Skeletal muscle tissue (tissue), 4 donors: ENCODE data around the gene MMP17. TPM values are rescaled to one million over a fixed set of nuclear protein-coding genes. Genes with fewer than 3 reads are reported as not detected.

Experiments used
- H3K27ac ChIP-seq: one replicate; pipeline ENCODE4 v1.7.0; 2013; ENCODE audit warnings: mild to moderate bottlenecking, low read depth, low read length, inconsistent platforms
- H3K27me3 ChIP-seq, 3 donors: one replicate each; pipeline ENCODE4 v1.7.0; 2013; ENCODE audit warnings: low read length in 3 of 3; ENCODE audit not compliant: control insufficient read depth in 3 of 3, insufficient read depth in 3 of 3
- H3K36me3 ChIP-seq, 3 donors: one replicate each; pipeline ENCODE4 v1.7.0; 2013; ENCODE audit warnings: low read length in 3 of 3; ENCODE audit not compliant: control insufficient read depth in 3 of 3, insufficient read depth in 3 of 3
- H3K4me1 ChIP-seq, 3 donors: one replicate each; pipeline ENCODE4 v1.7.0; 2013; ENCODE audit warnings: low read length in 3 of 3, mild to moderate bottlenecking in 3 of 3; ENCODE audit not compliant: control insufficient read depth in 3 of 3, insufficient read depth in 3 of 3
- H3K4me3 ChIP-seq, 3 donors: one replicate each; pipeline ENCODE4 v1.7.0; 2013; ENCODE audit warnings: low read length in 3 of 3
- H3K9ac ChIP-seq, 3 donors: one replicate each; pipeline ENCODE4 v1.7.0; 2013; ENCODE audit warnings: low read length in 3 of 3, mild to moderate bottlenecking in 3 of 3, moderate library complexity in 2 of 3, low read depth in 1 of 3
- H3K9me3 ChIP-seq, 3 donors: one replicate each; pipeline ENCODE4 v1.7.0; 2013; ENCODE audit warnings: low read length in 3 of 3; ENCODE audit not compliant: control insufficient read depth in 3 of 3
- total RNA-seq: library from RNA; depleted of rRNA; stranded (reverse); fragments of >200 nt; gene quantifications from one replicate; pipeline ENCODE4 v1.2.3, GENCODE V29; 2014
- donor health status: Osteomylitis.

The MMP17 gene
- total RNA-seq, 1 donor from 2014 or later, result 6.3 TPM

DNA sequence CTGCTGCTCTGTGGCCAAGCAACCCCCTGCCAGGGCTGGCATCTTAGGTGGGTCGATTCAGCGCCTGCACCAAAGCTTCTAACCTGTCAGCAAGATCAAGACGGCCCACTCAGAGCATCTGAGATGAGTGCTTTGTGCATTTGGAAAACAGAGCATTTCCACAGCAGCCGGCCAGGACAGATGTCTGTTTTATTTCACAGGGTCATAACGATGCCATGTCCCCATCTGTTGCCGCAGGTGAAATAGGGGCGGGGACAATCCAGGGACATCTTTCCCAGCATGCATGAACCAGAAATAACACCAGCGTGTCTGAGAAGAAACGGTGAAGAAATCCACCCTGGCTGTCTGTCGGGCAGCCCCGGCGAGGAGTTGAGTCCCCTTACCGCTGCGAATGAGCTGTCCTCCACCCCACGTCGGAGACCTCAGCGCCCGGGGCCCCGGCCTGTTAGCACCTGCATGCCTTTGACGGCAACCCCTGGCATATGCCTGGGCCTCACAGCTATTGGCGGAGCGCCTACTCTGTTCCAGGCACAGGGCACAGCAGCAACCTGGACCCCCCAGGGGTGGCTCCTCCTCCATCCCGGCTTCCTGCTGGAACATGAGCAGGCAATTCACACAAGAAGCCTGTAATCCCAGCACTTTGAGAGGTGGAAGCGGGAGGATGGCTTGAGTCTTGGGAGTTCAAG, 35.7 kb downstream of the MMP17 start:
- no peak overlapping the region for H3K9ac ChIP-seq
- H3K9me3 ChIP-seq, result no peaks in the 10 kb centered on the region
- no peaks in the 10 kb centered on the region for H3K36me3 ChIP-seq
- H3K4me1 ChIP-seq, result no peaks in the 10 kb centered on the region
- no peak overlapping the region for H3K4me3 ChIP-seq
- H3K27ac ChIP-seq, result no peak overlapping the region
- peaks cover 0 to 11% (median 2%) of the 10 kb centered on the region in 3 donors for H3K27me3 ChIP-seq

DNA sequence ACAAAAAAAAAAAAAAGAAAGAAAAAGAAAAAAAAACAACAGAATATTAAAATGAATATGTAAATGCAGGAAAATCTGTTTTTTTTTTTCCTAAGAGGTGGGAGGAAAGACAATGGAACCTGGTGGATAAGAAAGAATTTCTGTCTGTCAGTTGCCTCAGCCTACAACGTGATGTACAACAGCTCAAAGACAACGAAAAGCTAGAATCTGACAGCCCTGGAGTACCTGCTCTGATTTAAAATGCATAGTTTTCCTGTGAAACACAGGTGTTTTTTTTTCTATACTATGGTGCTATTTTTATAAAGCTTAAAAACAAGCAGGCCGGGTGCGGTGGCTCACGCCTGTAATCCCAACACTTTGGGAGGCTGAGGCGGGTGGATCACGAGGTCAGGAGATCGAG, 36.3 kb downstream of the MMP17 start:
- Histone ChIP-seq H3K4me3 (no peak overlapping the region), H3K27ac (no peak overlapping the region), H3K4me1 (no peaks in the 10 kb centered on the region), H3K27me3 (peaks cover 0 to 11% (median 2%) of the 10 kb centered on the region in 3 donors), H3K9ac (no peak overlapping the region), H3K36me3 (no peaks in the 10 kb centered on the region), H3K9me3 (no peaks in the 10 kb centered on the region)

DNA sequence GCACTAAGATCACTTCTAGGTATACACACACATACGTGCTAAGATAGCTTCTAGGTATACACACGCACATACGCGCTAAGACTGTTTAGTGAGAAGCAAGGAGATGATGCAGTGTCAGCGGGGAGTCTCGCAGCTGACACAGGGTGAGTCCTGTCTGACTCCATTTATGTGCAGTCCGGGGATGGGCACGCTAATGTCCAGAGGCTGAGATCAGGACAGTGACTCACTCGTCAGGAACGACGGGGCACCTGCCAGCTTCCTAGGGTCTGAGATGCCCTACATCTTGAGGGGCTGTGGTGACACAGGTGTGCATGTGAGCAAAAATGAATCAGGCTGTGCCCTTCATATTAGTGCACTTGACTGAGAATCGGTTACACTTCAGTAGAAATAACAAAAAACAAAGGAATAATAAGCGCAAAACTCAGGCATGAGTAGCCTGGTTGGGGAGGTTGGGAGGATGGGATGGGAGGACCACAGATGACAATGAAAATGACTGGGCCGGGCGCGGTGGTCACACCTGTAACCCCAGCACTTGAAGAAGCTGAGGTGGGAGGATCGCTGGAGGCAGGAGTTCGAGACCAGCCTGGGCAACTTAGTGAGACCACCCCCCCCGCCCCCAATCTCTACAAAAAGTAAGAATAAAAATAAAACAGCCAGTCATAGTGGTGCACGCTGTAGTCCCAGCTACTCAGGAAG, 37.1 kb downstream of the MMP17 start:
- H3K4me3 ChIP-seq, result no peak overlapping the region
- H3K27ac ChIP-seq, result no peak overlapping the region
- H3K36me3 ChIP-seq, result no peaks in the 10 kb centered on the region
- H3K9me3 ChIP-seq, result no peaks in the 10 kb centered on the region
- peaks cover 0 to 11% (median 2%) of the 10 kb centered on the region in 3 donors for H3K27me3 ChIP-seq
- H3K9ac ChIP-seq, result no peak overlapping the region
- H3K4me1 ChIP-seq, result no peaks in the 10 kb centered on the region

DNA sequence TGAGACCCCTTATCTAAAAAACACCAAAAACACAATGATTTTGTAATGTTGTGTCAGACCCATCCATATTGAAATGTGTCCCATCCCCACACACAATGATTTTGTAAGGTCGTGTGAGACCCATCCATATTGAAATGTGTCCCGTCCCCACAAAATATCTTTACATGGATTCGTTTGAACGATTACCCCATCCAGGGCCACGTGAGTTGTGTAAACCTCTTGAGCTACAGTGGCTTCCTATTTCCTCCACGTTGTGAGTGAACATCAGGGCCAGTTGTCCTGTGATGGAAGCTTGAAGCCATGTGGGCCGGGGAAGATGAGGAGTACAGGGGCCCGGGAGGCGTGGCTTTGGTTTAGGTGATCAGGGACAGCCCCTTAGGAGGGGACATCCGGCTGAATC, 39.3 kb downstream of the MMP17 start:
- H3K9me3 ChIP-seq, result no peaks in the 10 kb centered on the region
- H3K27me3 ChIP-seq, result peaks cover 0 to 12% (median 0%) of the 10 kb centered on the region in 3 donors
- H3K36me3 ChIP-seq, result no peaks in the 10 kb centered on the region
- no peaks in the 10 kb centered on the region for H3K4me1 ChIP-seq
- no peak overlapping the region for H3K27ac ChIP-seq
- H3K9ac ChIP-seq, result no peak overlapping the region
- no peak overlapping the region for H3K4me3 ChIP-seq

DNA sequence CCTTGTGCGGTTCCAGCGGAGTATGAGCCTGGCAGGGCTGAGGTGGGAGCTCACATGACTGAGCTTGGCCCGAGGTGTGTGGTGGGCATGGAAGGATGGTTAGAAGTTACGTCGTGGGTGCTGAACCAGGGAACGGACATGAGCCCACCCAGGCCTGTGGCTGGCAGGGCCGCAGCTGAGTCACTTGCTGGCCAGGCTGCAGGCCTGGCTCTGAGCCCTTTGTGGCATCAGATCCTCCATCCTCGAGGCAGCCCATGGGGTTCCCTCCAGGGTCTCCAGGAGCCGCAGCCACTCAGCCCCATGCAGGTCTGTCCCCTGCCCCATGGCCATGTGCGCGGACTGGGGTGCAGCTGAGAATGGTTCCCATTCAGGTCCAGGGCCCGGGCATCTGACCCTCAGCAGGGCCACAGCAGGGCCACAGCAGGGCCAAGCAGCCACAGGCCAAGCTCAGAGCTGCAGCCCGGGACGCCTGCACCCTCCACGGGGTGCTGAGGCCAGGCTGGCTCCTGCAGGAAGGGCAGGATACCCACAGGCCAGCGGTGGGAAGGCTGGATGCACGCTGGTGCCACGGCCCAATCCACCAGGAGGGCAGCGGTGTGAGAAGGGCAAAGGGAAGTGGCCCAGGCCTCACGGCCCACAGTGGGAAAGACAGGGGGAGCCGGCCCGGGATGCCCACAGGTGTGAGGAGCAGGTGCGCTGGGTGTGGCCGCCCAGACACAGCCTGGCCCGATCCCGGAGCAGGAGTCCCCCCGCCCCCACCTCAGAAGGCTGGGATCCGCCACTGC, 39.9 kb downstream of the MMP17 start:
- Histone ChIP-seq H3K4me3 (no peak overlapping the region), H3K27me3 (peaks cover 0 to 8% (median 0%) of the 10 kb centered on the region in 3 donors), H3K9me3 (no peaks in the 10 kb centered on the region), H3K36me3 (no peaks in the 10 kb centered on the region), H3K27ac (no peak overlapping the region), H3K4me1 (no peaks in the 10 kb centered on the region), H3K9ac (no peak overlapping the region)

DNA sequence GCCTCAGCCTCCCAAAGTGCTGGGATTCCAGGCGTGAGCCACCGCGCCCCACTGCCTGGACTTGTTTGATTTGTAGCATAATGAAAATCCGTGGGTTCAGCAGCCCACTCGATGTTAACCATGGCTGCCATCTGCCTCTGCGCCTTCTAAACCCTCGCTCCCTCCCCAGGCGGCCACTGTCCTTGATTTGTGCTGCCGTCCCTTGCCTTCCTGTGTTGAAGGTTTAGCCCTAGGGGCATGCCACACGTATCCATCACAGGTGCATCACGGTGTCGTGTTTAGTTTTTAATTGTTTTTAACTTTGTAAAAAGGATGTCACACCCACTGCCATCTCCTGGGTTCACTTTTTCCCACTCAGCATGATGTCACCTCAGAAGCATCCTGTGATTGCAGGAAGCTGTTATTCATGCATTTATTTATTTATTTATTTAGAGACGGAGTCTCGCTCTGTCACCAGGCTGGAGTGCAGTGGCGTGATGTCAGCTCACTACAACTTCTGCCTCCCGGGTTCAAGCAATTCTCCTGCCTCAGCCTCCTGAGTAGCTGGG, 41.8 kb downstream of the MMP17 start:
- Histone ChIP-seq H3K27me3 (peaks cover 0 to 3% (median 0%) of the 10 kb centered on the region in 3 donors), H3K36me3 (no peaks in the 10 kb centered on the region), H3K27ac (no peak overlapping the region)

DNA sequence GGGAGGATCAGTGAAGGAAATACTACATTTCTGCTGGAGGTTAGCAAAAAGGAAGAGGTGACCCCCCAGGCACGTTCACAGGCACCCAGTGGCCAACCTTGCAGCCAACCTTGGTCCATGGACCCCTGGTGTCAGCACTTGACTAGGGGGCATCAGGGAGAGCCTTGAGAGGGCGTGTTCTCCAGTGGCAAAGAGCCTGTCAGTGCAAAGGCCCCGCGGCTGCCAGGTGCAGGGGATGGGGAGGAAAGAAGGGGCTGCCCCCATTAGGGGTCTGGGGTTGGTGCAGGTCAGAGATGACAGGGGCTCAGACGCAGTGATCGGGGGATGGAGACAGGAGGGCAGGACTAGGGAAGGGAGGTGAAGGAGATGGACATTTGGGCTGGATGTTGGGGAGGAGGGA, 43.5 kb downstream of the MMP17 start:
- Histone ChIP-seq H3K9ac (no peak overlapping the region), H3K4me1 (no peaks in the 10 kb centered on the region), H3K4me3 (no peak overlapping the region), H3K27me3 (peaks cover 0 to 3% (median 0%) of the 10 kb centered on the region in 3 donors), H3K27ac (no peak overlapping the region), H3K36me3 (no peaks in the 10 kb centered on the region), H3K9me3 (no peaks in the 10 kb centered on the region)

More for the DNA sequence above, 41.8 kb downstream of the MMP17 start:
- H3K4me3 ChIP-seq, result no peak overlapping the region
- no peaks in the 10 kb centered on the region for H3K4me1 ChIP-seq
- no peaks in the 10 kb centered on the region for H3K9me3 ChIP-seq
- H3K9ac ChIP-seq, result no peak overlapping the region

DNA sequence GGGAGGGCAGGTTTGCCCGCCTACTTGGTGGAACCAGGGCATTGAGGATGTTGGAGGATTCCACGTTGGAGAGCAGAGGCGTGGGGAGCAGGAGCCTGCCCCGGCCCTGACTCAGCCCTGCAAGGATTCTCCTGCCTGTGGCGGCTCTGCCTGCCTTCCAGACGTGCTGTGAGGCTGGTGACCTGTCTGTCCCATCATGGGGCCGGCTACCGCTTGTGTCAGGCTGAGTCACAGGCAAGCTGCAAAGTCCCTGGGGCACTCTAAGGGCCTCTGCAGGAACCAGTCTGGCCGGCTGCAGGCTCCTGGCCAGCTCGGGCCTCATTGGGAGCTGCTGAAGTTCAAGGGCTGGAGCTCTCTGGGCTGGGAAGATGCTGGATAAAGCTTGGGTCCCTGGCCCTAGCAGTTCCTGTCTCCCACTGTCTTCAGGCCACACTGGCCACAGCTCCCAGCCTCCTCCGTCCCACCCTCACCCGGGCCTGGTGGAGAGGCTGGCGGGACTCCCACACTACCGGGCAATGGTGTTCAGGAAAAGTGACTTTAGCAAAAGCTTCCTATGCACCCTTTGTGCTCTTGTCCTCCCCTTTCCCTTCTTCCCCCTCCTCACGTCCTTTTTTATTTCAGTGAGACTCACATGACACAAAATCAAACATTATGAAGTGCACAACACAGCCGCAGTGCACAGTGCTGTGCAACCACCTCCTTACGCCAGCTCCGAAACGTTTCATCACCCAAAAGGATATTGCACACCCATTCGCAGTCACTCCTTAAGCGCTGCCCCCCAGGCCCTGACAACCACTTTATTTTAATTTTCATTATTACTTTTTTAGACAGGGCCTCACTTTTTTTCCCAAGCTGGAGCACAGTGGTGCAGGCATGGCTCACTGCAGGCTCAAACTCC, 44.2 kb downstream of the MMP17 start:
- no peak overlapping the region for H3K9ac ChIP-seq
- no peaks in the 10 kb centered on the region for H3K36me3 ChIP-seq
- H3K9me3 ChIP-seq, result no peaks in the 10 kb centered on the region
- H3K27me3 ChIP-seq, result peaks cover 0 to 3% (median 0%) of the 10 kb centered on the region in 3 donors
- no peaks in the 10 kb centered on the region for H3K4me1 ChIP-seq
- H3K4me3 ChIP-seq, result no peak overlapping the region
- H3K27ac ChIP-seq, result no peak overlapping the region

DNA sequence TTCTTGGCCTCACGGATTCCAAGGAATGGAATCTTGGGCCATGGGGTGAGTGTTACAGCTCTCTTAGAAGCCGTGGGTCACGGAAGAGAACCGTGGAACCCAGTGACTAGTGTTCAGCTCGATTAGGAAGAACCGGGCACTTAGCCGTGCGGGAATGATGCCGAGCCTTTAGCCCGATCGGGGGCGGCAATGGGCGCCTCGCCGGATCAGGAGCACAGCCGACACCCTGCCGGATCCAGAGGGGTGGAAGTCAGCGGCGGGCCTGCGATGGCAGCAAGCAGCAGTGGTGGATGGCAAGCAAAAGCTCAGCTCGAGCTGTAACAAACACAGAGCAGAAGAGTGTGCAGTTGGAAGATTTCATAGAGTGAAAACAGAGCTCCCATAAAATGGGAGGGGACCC, 45.1 kb downstream of the MMP17 start:
- Histone ChIP-seq H3K9me3 (no peaks in the 10 kb centered on the region), H3K27me3 (peaks cover 0 to 3% (median 0%) of the 10 kb centered on the region in 3 donors), H3K27ac (no peak overlapping the region), H3K4me3 (no peak overlapping the region), H3K9ac (no peak overlapping the region), H3K4me1 (no peaks in the 10 kb centered on the region), H3K36me3 (no peaks in the 10 kb centered on the region)
